ENCODE measurements around the gene CXorf38. TPM values are rescaled to one million over a fixed set of nuclear protein-coding genes. Genes with fewer than 3 reads are reported as not detected.

Gene CXorf38
- total and polyA plus RNA-seq, 9 of the 15 experiments (the other 6 are each of a cell fraction or from before 2014, with no cell fraction given), result 1.2 to 12.8 (median 8.4) TPM

DNA sequence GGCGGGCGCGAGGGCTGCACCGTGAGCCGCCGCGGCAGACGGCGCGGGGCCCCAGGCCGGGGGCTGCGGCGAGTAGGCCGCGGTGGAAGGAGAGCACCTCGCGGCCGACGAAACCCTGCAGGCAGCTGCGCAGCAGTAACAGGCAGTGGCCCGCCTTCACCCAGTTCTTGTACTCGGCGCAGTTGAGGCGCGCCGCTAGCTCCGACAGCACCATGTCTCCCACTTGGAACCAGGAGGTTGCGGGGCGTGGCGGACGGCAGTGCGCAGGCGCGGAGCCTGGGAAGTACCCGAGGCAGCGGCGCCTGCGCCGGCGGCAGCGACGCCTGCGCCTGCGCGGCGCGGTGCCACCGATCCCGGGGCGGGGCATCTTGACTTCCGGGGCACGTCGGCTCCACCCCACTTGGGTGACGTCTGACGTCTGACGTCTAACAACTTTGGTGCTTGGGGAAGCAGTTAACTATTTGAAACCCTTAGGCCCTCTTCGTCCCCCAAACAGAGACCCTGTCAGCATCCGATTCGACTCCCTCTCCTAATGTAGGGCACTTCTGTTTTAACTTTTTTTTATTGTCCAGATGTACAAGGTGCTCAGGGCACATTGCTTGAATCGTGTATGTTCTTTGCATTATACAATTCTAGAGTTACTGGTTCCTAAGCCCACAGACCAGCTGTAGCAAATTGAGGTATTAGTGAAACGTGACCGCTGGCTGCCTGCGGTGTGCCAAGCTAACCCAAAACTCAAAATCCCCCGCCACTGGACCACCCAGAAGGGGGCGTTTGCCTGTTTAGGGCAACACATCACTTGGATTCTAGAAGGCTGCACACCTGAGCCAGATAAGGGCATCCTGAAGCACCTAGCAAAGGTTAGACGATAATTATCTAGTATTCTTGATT is at the start of gene CXorf38 (continued):
- TF ChIP-seq, protein P1, sequence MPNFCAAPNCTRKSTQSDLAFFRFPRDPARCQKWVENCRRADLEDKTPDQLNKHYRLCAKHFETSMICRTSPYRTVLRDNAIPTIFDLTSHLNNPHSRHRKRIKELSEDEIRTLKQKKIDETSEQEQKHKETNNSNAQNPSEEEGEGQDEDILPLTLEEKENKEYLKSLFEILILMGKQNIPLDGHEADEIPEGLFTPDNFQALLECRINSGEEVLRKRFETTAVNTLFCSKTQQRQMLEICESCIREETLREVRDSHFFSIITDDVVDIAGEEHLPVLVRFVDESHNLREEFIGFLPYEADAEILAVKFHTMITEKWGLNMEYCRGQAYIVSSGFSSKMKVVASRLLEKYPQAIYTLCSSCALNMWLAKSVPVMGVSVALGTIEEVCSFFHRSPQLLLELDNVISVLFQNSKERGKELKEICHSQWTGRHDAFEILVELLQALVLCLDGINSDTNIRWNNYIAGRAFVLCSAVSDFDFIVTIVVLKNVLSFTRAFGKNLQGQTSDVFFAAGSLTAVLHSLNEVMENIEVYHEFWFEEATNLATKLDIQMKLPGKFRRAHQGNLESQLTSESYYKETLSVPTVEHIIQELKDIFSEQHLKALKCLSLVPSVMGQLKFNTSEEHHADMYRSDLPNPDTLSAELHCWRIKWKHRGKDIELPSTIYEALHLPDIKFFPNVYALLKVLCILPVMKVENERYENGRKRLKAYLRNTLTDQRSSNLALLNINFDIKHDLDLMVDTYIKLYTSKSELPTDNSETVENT (CRISPR knock-in tag; IDR thresholded peaks at IDR 0.05), result peak; percentile 64; the same call in 1 of the 2 replicates
- TF ChIP-seq SREBF1 (IDR thresholded peaks at IDR 0.05; ENCODE audit: borderline replicate concordance, low read depth, low read length) (peak; percentile 73; the same call in 1 of the 2 replicates), L3MBTL2 (IDR thresholded peaks at IDR 0.05) (peak; percentile 42; the same call in 1 of the 2 replicates), ZFX (CRISPR knock-in tag; IDR thresholded peaks at IDR 0.05) (peak; percentile 76), NRF1 (conservative IDR thresholded peaks at IDR 0.05 in 1 of 2, IDR thresholded peaks at IDR 0.05 in 1 of 2) (peak; percentile 99), RBM22 (IDR thresholded peaks at IDR 0.05; ENCODE audit: low read depth, low read length, poor library complexity, severe bottlenecking) (peak; percentile 66), JUND (IDR thresholded peaks at IDR 0.05; ENCODE audit: borderline replicate concordance, low read depth, low read length) (0 out of 2 replicates have a peak, but pooled peaks have one; percentile 14), JUND (tag; IDR thresholded peaks at IDR 0.05; ENCODE audit: borderline replicate concordance, low read depth, low read length) (no peak), RBFOX2 (IDR thresholded peaks at IDR 0.05; ENCODE audit: low read depth, low read length) (peak; percentile 71), YY1 (IDR thresholded peaks at IDR 0.05; ENCODE audit: borderline replicate concordance in 1 of 3, control insufficient read depth in 1 of 3, extremely low read depth in 1 of 3, insufficient read depth in 3 of 3, insufficient read length in 1 of 3, insufficient replicate concordance in 2 of 3, low read depth in 1 of 3, low read length in 2 of 3) (no peak)
- TF ChIP-seq, protein P2, sequence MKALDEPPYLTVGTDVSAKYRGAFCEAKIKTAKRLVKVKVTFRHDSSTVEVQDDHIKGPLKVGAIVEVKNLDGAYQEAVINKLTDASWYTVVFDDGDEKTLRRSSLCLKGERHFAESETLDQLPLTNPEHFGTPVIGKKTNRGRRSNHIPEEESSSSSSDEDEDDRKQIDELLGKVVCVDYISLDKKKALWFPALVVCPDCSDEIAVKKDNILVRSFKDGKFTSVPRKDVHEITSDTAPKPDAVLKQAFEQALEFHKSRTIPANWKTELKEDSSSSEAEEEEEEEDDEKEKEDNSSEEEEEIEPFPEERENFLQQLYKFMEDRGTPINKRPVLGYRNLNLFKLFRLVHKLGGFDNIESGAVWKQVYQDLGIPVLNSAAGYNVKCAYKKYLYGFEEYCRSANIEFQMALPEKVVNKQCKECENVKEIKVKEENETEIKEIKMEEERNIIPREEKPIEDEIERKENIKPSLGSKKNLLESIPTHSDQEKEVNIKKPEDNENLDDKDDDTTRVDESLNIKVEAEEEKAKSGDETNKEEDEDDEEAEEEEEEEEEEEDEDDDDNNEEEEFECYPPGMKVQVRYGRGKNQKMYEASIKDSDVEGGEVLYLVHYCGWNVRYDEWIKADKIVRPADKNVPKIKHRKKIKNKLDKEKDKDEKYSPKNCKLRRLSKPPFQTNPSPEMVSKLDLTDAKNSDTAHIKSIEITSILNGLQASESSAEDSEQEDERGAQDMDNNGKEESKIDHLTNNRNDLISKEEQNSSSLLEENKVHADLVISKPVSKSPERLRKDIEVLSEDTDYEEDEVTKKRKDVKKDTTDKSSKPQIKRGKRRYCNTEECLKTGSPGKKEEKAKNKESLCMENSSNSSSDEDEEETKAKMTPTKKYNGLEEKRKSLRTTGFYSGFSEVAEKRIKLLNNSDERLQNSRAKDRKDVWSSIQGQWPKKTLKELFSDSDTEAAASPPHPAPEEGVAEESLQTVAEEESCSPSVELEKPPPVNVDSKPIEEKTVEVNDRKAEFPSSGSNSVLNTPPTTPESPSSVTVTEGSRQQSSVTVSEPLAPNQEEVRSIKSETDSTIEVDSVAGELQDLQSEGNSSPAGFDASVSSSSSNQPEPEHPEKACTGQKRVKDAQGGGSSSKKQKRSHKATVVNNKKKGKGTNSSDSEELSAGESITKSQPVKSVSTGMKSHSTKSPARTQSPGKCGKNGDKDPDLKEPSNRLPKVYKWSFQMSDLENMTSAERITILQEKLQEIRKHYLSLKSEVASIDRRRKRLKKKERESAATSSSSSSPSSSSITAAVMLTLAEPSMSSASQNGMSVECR (CRISPR knock-in tag; IDR thresholded peaks at IDR 0.05), result peak; percentile 53; the same call in 1 of the 2 replicates
- TF ChIP-seq, protein P3, sequence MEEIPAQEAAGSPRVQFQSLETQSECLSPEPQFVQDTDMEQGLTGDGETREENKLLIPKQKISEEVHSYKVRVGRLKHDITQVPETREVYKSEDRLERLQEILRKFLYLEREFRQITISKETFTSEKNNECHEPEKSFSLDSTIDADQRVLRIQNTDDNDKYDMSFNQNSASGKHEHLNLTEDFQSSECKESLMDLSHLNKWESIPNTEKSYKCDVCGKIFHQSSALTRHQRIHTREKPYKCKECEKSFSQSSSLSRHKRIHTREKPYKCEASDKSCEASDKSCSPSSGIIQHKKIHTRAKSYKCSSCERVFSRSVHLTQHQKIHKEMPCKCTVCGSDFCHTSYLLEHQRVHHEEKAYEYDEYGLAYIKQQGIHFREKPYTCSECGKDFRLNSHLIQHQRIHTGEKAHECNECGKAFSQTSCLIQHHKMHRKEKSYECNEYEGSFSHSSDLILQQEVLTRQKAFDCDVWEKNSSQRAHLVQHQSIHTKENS (CRISPR knock-in tag; IDR thresholded peaks at IDR 0.05), result no peak
- TF ChIP-seq, protein P4, sequence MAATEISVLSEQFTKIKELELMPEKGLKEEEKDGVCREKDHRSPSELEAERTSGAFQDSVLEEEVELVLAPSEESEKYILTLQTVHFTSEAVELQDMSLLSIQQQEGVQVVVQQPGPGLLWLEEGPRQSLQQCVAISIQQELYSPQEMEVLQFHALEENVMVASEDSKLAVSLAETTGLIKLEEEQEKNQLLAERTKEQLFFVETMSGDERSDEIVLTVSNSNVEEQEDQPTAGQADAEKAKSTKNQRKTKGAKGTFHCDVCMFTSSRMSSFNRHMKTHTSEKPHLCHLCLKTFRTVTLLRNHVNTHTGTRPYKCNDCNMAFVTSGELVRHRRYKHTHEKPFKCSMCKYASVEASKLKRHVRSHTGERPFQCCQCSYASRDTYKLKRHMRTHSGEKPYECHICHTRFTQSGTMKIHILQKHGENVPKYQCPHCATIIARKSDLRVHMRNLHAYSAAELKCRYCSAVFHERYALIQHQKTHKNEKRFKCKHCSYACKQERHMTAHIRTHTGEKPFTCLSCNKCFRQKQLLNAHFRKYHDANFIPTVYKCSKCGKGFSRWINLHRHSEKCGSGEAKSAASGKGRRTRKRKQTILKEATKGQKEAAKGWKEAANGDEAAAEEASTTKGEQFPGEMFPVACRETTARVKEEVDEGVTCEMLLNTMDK (IDR thresholded peaks at IDR 0.05; ENCODE audit: borderline replicate concordance, insufficient read depth, low read depth, low read length, poor library complexity, severe bottlenecking), result peak; percentile 45

Data from K562 (cell line).